ENCODE results near the gene HLA-DPA1.

GRCh38 chr6:33108307-33108706 lies 34.9 kb upstream of the HLA-DPA1 start:
- no peak for TF ChIP-seq CTCF (IDR thresholded peaks at IDR 0.05)
- TF ChIP-seq POLR2A (IDR thresholded peaks at IDR 0.05) = no peak
